DMS79 (cell line): ENCODE results near the gene KLHDC2.
"Not testable (repeated sequence)": the region's sequence is repeated elsewhere in the genome, so short reads cannot be mapped to it uniquely, and the experiment has no call there.

Experiments
- DNase-seq: peaks from one replicate; lab custom pipeline; 2025; lab: John Stamatoyannopoulos, UW

KLHDC2 gene, protein sequence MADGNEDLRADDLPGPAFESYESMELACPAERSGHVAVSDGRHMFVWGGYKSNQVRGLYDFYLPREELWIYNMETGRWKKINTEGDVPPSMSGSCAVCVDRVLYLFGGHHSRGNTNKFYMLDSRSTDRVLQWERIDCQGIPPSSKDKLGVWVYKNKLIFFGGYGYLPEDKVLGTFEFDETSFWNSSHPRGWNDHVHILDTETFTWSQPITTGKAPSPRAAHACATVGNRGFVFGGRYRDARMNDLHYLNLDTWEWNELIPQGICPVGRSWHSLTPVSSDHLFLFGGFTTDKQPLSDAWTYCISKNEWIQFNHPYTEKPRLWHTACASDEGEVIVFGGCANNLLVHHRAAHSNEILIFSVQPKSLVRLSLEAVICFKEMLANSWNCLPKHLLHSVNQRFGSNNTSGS

DNA sequence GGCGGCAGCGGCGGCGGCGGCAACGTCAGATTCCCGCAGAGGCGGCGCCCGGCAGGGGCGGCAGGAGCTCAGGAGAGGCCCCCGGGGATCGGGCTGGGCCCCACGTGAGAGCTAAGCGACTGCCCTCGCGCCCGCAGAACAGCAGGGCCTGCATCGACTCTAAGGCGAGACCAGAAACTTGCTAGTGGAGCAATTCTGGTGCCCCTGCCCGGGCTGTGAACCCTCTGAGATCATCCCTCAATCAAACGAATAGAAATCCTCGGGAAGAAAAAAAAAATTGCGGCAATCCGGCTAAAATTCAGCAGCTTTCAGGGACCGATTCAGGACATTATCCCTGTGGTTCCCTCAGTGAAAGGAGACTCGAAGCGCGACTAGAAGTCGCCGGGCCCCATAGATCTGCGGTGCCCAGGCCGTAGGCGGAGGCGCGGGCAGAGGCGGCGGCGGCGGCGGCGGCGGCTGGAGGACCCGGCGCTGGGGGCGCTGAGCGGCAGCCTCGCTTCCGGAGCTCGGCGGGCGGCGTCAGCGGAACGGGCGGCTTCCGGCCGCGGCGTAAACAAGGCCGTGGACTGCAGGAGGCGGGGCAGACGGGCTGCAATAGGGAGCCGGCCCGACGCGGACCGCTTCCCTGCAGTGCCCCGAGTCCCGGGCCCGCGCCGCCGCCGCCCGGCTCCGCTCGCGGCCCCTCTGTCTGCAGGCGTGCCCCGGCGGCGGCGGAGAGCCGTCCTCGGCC lies at the start of gene KLHDC2:
TSS of gene KLHDC2 (plus strand) at position 583 of the 730 bp plus-strand sequence. CDS start 316 bp downstream, outside the sequence.
- DNase-seq, result peak; percentile 85

DNA sequence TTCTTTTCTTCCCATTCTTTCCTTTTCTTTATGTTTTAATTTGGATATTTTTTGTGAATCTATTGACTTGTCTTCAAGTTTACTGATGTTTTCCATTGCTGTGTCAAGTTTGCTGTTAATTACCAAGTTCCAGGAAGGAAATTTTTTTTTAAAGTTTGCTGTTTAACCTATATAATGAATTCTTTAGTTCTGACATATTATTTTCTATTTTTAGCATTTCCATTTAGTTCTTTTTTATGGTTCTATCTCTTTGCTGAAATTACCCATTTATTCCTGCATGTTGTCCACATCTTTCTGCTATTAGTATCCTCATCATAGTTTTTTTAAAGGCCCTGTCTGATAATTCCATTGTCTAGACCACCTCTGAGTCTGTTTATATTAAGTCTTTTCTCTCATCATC lies 47.2 kb upstream of the KLHDC2 start:
- no peak for DNase-seq

DNA sequence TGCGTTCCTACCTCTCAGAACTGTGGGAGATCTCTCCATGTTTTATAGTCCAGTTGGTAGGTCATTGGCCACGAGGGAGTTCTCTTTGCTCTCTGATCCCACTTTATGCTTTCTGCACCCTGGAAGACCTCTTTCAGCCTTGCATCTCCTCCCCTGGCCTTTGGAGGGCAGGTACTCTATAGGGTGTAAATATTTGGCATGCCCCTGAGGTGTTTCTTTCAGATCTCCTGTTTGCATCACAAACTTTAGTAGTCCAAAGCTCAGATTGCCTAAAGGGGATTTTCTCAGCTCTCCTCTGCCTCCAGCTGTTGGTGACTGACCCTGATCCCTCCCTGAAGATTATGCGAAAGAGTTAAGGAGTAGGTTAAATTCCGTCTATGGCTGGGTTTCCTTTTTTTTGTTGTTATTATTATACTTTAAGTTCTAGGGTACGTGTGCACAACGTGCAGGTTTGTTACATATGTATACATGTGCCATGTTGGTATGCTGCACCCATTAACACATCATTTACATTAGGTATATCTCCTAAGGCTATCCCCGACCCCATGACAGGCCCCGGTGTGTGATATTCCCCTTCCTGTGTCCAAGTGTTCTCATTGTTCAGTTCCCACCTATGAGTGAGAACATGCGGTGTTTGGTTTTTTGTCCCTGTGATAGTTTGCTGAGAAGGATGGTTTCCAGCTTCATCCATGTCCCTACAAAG lies 46.1 kb upstream of the KLHDC2 start:
- not testable (repeated sequence) for DNase-seq

DNA sequence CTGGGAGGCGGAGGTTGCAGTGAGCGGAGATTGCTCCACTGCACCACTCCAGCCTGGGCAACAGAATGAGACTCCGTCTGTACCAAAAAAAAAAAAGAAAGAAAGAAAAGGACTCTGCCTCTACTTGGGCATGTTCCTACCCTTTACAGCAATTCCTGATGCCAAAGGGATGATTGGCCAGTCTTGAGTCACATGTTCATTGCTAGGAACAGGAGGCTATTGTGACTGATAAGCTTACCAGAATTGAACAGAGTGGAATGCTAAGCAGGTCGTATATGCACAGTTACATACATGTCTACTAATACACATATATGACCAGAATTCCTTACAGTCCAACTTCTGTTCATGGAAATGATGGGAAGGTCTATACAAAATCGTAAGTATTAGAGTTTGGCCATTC lies 40.8 kb upstream of the KLHDC2 start:
- no peak for DNase-seq

DNA sequence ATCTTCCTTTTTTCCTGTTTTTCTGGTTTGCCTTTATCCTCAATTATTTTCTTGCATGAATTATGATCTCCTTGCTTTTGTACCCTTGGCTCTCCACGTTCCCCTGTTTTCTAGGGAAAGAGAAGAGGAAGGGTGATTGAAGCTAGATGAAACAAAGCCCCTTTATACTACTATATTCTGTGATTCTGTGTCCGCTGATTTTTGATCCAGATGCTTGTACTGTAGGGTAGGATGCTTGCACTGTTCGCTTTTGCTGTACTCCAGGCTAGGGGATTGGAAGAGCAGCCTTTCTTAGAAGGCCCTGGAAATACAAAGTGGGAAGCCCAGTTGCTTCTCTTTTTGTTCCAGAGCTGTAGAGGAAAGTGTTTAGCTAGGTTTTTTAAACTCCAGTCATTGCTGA lies 35.1 kb upstream of the KLHDC2 start:
- DNase-seq, result no peak

DNA sequence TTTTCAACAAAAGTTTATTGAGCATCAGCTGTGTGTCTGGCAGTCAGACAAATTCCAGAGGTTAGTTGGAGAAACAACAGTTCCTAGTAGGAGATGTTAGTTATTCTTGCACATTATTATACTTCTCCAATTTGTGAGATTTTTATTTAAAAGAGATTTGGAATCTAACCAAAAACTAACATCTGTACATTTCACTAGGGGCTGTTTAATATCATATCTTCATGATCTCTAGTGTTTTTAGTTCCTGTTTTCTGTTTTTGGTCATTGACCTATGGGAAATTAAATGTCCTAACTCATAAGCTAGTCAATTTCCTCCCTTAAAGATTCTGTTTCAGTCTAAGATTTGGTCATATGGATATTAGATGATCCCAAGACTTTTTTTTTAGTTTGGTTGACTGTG lies 34.1 kb upstream of the KLHDC2 start:
- DNase-seq, result no peak

DNA sequence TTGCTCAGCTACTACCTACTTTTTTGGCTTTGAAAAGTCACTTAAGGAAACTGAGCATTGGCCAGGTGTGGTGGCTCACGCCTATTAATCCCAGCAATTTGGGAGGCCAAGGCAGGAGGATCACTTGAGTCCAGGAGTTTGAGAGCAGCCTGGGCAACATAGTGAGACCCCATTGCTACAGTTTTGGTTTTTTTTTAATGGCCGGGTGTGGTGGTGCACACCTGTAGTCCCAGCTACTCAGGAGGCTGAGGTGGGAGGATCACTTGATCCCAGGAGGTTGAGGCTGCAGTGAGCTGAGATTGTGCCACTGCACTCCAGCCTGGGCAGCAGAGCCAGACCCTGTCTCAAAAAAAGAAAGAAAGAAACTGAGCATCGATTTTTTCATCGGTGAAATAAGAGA lies 32.3 kb upstream of the KLHDC2 start:
- DNase-seq, result not testable (repeated sequence)

DNA sequence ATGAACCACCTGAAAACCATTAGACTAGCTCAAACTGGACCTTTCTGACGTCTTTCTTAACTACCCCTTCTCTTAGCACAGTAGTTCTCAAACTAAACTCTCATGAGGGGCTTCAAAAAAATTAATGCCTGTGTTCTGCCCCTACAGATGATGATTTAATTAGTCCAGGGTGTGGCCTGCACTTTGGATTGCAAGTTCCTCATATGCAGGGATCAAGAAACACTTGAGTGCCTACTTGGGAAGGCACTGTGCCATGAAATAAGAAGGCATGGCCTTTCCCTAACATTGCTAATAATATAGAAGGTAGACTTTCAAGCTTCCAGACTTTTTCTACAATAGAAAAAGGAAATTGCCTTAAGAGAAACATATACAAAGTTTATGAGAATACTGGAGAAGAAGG lies 22.8 kb upstream of the KLHDC2 start:
- DNase-seq, result peak; percentile 60

DNA sequence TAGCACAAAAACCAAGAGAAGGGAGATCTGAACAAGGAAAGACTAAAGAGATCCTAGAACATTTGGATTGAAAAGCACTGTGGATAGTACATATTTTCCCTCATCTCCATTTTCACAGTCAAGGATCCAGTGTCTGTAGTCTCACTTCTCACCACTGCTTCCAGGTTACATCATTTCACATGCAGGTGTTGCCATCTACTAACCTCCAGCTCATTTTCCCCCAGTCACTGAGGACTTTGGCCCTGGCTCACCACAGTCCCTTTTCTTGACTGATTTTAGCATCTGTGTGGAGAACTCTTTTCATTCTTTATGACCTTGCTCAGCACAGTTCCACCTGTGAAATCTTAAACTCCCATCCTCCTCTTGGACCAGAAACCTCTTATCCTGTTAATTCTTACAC lies 21.5 kb upstream of the KLHDC2 start:
- not testable (repeated sequence) for DNase-seq

DNA sequence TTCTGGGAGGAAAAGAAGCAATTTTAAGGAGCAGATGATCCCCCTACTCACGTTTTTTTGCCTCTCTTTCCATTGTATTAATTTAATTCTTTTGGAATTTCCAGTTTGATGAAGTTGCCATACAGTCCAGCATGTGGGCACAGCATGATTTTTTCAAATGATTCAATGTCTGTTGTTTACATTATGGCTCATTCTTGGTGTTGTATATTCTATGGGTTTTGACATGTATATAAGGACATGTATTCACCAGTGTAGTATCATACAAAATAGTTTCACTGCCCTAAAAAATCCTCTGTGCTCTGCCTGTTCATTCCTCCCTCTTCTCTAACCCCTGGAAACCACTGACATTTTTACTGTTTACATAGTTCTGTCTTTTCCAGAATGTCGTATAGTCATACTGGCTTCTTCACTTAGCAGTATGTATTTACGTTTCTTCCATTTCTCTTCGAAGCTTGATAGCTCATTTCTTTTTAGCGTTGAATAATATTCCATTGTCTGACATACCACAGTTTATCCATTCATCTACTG lies 13.3 kb upstream of the KLHDC2 start:
- no peak for DNase-seq

DNA sequence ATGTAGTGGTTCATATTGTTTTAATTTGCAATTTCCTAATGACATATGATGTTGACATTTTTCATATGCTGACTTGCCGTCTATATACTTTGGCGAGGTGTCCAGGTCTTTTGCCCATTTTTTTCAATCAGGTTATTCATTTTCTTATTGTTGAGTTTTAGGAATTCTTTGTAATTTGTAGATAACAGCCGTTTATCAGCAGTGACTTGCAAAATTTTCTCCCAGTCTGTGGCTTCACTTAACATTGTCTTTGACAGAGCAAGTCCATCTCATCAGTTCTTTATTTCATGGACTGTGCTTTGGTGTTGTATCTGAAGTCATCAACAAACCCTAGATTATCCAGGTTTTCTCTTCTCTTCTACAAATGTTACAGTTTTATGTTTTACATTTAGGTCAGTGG lies 12.6 kb upstream of the KLHDC2 start:
- no peak for DNase-seq

DNA sequence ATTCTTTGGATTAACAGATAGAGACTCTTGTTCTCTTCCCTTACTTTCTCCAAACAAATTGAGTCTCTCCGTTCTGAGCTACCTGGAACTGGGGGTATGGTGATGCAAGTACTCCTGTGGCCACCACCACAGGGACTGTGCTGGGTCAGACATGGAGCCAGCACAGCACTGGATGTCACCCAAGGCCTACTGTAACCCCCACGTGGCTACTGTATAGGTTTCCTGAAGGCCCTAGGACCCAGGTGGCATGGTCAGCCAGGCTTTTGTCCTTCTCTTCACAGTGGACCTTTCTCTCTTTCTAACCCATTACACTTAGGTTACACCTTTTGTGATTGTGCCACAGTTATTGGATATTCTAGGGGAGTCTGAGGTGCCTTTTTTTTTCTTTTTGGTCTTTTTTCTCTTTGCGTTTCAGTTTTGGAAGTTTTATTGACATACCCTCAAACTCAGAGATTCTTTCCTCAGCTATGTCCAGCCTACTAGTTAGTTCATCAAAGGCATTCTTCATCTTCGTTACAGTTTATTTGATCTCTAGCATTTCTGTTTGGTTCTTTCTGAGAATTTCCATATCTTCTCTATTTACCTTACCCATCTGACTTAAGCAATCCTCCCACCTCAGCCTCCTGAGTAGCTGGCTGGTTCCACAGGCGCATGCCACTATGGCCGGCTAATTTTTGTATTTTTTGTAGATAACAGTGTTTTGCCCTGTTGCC lies 6.0 kb upstream of the KLHDC2 start:
- no peak for DNase-seq

DNA sequence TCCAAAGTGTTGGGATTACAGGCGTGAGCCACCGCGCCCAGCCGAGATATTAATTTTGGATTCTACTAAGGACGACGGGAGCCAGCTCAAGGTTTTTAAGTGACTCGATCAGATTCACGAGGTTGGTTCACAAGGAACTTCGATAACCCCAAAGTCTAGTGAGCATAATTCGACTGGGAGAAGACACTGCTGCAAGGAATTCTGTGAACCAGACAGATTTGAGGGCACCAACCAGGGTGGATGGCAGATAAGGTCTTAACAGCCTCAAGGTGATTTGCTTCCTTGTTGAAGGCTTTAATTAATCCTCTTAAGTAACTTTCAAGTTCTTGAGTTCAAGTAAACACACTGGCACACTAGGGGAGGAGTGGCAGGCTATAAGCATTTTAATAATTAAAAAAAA lies 1.1 kb upstream of the KLHDC2 start:
- peak; percentile 40 for DNase-seq

DNA sequence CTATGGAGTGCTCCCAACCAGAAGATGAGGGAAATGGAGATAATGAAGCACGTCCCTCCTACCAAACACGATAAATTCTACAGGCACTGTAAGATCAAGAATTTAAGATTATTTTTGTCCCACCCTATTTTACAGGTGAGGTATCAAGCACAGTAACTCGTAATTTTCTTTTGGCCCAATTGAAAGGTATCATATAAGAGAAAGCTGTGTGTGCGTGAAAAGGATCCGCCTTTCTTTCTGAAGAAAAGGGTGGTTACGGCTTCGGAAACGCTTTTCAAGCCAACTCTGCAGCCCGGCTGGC lies 733 bp upstream of the KLHDC2 start:
- DNase-seq, result no peak

DNA sequence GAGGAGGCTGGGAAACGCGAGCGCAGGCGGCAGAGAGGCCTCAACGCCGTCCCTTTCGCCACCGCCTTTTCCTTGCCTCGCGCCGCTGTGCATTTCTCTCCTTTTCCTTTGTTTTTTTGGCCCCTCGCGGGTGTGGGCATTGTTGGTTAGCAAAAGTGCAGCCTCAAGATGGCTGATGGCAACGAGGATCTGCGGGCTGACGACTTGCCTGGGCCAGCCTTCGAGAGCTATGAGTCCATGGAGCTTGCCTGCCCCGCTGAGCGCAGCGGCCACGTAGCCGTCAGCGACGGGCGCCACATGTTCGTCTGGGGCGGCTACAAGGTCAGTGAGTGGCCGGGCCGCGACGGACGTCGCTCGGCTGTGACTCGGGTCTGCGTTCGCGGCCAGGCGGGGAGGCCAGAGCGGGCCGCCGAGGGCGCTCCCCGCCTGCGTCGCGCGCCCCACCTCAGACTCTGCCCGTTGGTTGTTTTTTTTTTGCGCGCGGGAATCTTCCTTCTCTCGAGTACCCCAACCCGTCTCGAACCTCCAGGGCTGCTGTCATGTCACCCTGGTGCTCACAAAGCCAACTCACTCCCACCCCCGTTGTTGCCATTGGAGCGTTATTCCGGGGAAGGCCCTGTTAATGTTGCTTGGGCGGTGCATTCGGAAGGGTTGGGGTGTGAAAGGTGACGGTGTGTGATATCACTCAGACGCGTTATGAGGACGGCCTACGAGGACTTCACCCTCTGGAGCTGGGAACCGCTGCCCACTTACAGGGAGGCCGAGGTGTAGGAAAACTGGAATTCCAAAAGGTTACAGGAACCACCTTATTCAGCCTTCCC lies 558 bp downstream of the KLHDC2 start:
- DNase-seq, result peak; percentile 58

DNA sequence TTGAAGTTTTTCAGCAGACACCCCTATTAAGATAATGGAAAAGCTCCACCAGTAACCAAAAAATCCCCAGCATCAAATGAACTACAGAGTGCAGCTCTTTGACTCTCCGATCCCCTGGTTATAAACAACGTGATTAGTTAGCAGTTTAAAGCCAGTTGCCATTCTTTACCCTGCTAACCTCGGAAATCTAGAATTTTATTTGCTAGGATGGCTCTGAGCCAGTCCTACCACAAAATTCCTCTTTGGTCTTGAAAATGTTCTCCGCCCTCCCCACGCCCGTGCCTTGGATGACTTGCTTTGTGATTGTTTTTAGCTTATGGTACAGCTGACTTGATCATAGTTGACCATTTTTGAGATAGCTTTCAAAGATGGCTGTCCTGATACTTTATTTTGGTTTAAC lies 1.2 kb downstream of the KLHDC2 start:
- DNase-seq, result peak; percentile 14

DNA sequence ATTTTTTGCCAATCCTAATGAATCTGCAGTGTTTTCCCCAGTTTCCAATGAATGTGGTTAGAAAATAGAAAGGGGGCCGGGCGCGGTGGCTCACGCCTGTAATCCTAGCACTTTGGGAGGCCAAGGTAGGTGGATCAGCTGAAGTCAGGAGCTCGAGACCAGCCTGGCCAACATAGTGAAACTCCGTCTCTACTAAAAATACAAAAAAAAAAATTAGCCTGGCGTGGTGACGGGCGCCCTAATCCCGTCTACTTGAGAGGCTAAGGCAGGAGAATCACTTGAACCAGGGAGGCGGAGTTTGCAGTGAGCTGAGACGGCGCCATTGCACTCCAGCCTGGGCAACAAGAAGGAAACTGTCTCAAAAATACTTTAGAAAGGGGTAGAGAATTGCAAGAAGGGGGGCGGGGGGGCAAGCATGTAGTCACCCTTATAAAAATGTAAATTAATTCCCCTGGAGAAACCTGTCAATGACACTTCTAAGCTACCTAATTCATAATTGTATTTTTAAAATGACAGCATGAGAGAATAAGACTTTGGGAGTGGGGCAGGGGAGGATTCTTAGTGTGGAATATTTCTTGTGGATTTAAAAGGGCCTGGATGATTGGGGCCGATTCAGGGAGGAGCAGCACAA lies 1.7 kb downstream of the KLHDC2 start:
- DNase-seq, result peak; percentile 66

DNA sequence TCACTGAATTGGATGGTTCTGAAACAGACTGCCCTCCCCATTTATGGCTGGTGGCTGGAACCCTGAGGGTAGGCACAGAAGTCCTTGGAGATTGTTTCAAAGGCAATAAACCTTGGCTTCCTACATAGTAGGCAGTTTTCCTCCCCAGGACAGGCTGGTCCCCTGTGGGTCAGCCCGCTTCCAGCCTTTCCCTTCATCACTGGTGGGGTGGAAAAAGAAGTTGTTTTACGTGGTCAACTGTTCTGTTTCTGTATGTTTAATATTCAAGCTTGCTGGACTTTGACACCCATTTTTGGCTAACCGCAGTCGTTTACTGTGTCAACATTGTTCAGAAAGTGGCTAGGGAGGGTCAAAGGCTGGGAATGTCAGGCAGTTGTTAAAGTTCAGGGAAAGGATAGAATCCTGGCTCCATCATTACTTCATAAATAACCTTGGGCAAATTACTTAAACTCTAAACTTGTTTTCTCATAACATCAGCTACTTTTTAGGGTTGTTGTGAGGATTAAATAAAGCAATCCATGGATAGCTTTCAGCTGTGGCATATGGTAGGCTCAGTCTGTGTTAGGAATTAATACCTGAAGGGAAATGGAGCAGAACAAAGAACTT lies 2.4 kb downstream of the KLHDC2 start:
- peak; percentile 11 for DNase-seq

DNA sequence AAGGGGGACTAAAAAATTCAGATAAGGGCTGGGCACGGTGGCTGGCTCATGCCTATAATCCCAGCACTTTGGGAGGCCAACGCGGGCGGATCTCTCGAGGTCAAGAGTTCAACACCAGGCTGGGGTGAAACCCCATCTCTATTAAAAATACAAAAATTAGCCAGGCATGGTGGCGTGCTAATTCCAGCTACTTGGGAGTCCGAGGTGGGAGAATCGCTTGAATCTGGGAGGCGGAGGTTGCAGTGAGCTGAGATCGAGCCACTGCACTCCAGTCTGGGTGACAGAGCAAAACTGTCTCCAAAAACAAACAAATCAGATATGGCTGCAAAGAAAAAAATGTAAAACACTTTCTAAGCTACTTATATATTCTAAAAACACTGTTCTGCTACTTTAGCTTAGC lies 3.7 kb downstream of the KLHDC2 start:
- not testable (repeated sequence) for DNase-seq

DNA sequence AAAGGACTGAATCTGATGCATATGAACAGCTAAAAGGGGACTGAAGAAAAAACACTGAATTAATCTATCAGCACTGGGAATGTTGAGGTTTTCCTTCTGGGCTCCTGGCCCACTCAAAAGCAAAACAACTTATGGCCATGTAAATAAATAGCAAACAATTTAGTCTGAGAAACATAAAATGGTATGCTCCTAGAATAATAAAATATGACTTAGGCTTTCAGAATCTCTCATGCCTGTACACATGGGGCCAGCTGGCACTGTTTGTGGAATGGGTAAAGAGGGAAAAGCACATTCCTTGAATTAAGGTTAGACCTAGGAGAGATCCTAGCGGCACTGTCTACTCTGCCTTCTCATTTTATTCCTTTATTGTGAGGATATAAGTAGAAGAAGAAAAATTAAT lies 6.2 kb downstream of the KLHDC2 start:
- no peak for DNase-seq
